Measurements from ENCODE around the gene IRF7.

GRCh38 chr11:569158-569885 lies 46.4 kb downstream of the IRF7 start:
- TF ChIP-seq CTCF (IDR thresholded peaks at IDR 0.05; ENCODE audit: low read depth, low read length, missing input control) (no peak), RXRA (IDR thresholded peaks at IDR 0.05) (peak; percentile 67 to 90), GABPA (IDR thresholded peaks at IDR 0.05 in 1 of 2, conservative IDR thresholded peaks at IDR 0.05 in 1 of 2) (no peak), YY1 (IDR thresholded peaks at IDR 0.05) (peak; percentile 20), ATF3 (IDR thresholded peaks at IDR 0.05) (no peak), JUND (IDR thresholded peaks at IDR 0.05) (peak in 1 of 2 donors; percentile 30)

All from liver (tissue), 3 donors.